ENCODE measurements around the gene RIMS3. TPM values are rescaled to one million over a fixed set of nuclear protein-coding genes. Genes with fewer than 3 reads are reported as not detected.

The RIMS3 gene
- total and polyA plus RNA-seq, 2 donors from 2014 or later: 1.6 to 6.2 TPM

- H3K27ac ChIP-seq (ENCODE audit: low read depth in 2 of 2, low read length in 2 of 2): no peak overlapping the region
- TF ChIP-seq CTCF (IDR thresholded peaks at IDR 0.05; ENCODE audit: borderline replicate concordance, extremely low read depth, insufficient read depth): no peak
- FAIRE-seq (no peak), DNase-seq (no peak)
- H3K4me3 ChIP-seq (ENCODE audit: low read length in 3 of 3): no peak overlapping the region
- no peaks in the 10 kb centered on the region for H3K36me3 ChIP-seq (ENCODE audit: control insufficient read depth in 2 of 3, insufficient read depth in 3 of 3, low read length in 3 of 3)
- intact Hi-C loops (cut with DNase I): no loop called here
- H3K9me3 ChIP-seq (ENCODE audit: control insufficient read depth in 2 of 3, insufficient read depth in 1 of 3, low read length in 3 of 3): no peaks in the 10 kb centered on the region
- H3K27me3 ChIP-seq (ENCODE audit: control insufficient read depth, insufficient read depth, low read length): no peaks in the 10 kb centered on the region
- H3K9ac ChIP-seq (ENCODE audit: low read length in 3 of 3): no peak overlapping the region
- H3K4me1 ChIP-seq (ENCODE audit: control insufficient read depth in 2 of 3, insufficient read depth in 2 of 3, low read depth in 1 of 3, low read length in 3 of 3): peaks cover 0 to 7% (median 0%) of the 10 kb centered on the region in 3 donors
Measured at GRCh38 chr1:40662864-40663263, 2.6 kb downstream of the RIMS3 start.

- Histone ChIP-seq H3K9ac (ENCODE audit: low read length in 3 of 3) (no peak overlapping the region), H3K4me1 (ENCODE audit: control insufficient read depth in 2 of 3, insufficient read depth in 2 of 3, low read depth in 1 of 3, low read length in 3 of 3) (peaks cover 0 to 7% (median 0%) of the 10 kb centered on the region in 3 donors), H3K27ac (ENCODE audit: low read depth in 2 of 2, low read length in 2 of 2) (no peak overlapping the region), H3K9me3 (ENCODE audit: control insufficient read depth in 2 of 3, insufficient read depth in 1 of 3, low read length in 3 of 3) (no peaks in the 10 kb centered on the region), H3K27me3 (ENCODE audit: control insufficient read depth, insufficient read depth, low read length) (no peaks in the 10 kb centered on the region), H3K36me3 (ENCODE audit: control insufficient read depth in 2 of 3, insufficient read depth in 3 of 3, low read length in 3 of 3) (no peaks in the 10 kb centered on the region), H3K4me3 (ENCODE audit: low read length in 3 of 3) (no peak overlapping the region)
- FAIRE-seq (no peak), DNase-seq (no peak)
- no peak for TF ChIP-seq CTCF (IDR thresholded peaks at IDR 0.05; ENCODE audit: borderline replicate concordance, extremely low read depth, insufficient read depth)
- intact Hi-C loops (cut with DNase I): no loop called here
Measured at GRCh38 chr1:40662151-40662550, 3.3 kb downstream of the RIMS3 start.

- Histone ChIP-seq H3K27me3 (ENCODE audit: control insufficient read depth, insufficient read depth, low read length) (no peaks in the 10 kb centered on the region), H3K27ac (ENCODE audit: low read depth in 2 of 2, low read length in 2 of 2) (no peak overlapping the region), H3K9ac (ENCODE audit: low read length in 3 of 3) (no peak overlapping the region), H3K36me3 (ENCODE audit: control insufficient read depth in 2 of 3, insufficient read depth in 3 of 3, low read length in 3 of 3) (no peaks in the 10 kb centered on the region), H3K9me3 (ENCODE audit: control insufficient read depth in 2 of 3, insufficient read depth in 1 of 3, low read length in 3 of 3) (no peaks in the 10 kb centered on the region), H3K4me1 (ENCODE audit: control insufficient read depth in 2 of 3, insufficient read depth in 2 of 3, low read depth in 1 of 3, low read length in 3 of 3) (peaks cover 0 to 7% (median 0%) of the 10 kb centered on the region in 3 donors), H3K4me3 (ENCODE audit: low read length in 3 of 3) (no peak overlapping the region)
- FAIRE-seq (no peak), DNase-seq (no peak)
- intact Hi-C loops (cut with DNase I): no loop called here
- no peak for TF ChIP-seq CTCF (IDR thresholded peaks at IDR 0.05; ENCODE audit: borderline replicate concordance, extremely low read depth, insufficient read depth)
Measured at GRCh38 chr1:40661678-40662077, 3.8 kb downstream of the RIMS3 start.

- no peak for FAIRE-seq
- no peaks in the 10 kb centered on the region for H3K9me3 ChIP-seq (ENCODE audit: control insufficient read depth in 2 of 3, insufficient read depth in 1 of 3, low read length in 3 of 3)
- no peak overlapping the region for H3K27ac ChIP-seq (ENCODE audit: low read depth in 2 of 2, low read length in 2 of 2)
- no peak overlapping the region for H3K9ac ChIP-seq (ENCODE audit: low read length in 3 of 3)
- H3K4me3 ChIP-seq (ENCODE audit: low read length in 3 of 3): no peak overlapping the region
- no peaks in the 10 kb centered on the region for H3K4me1 ChIP-seq (ENCODE audit: control insufficient read depth in 2 of 3, insufficient read depth in 2 of 3, low read depth in 1 of 3, low read length in 3 of 3)
- peaks cover under 1% of the 10 kb centered on the region for H3K27me3 ChIP-seq (ENCODE audit: control insufficient read depth, insufficient read depth, low read length)
- DNase-seq: no peak
- no peaks in the 10 kb centered on the region for H3K36me3 ChIP-seq (ENCODE audit: control insufficient read depth in 2 of 3, insufficient read depth in 3 of 3, low read length in 3 of 3)
- intact Hi-C loops (cut with DNase I): no loop called here
- no peak for TF ChIP-seq CTCF (IDR thresholded peaks at IDR 0.05; ENCODE audit: borderline replicate concordance, extremely low read depth, insufficient read depth)
Measured at GRCh38 chr1:40659649-40659947, 5.9 kb downstream of the RIMS3 start.
